SU-DHL-6 (cell line): ENCODE measurements around the gene SH3GL2.

Experiments
- CTCF ChIP-seq: fragments of 200-600 bp; sonication (generic); IDR thresholded peaks from one replicate; pipeline ENCODE4 v1.5.1; 2017; ENCODE audit warnings: antibody characterized with exemption, mild to moderate bottlenecking, low read length, moderate library complexity; ENCODE audit not compliant: insufficient read depth, poor library complexity, severe bottlenecking
- EZH2phosphoT487 ChIP-seq: fragments of 200-600 bp; sonication (generic), shearing (Covaris generic); conservative IDR thresholded peaks from 2 replicates; pipeline ENCODE4 v1.6.1; 2018; ENCODE audit warnings: mild to moderate bottlenecking, antibody characterized with exemption, low read length, moderate library complexity, mixed read lengths

DNA sequence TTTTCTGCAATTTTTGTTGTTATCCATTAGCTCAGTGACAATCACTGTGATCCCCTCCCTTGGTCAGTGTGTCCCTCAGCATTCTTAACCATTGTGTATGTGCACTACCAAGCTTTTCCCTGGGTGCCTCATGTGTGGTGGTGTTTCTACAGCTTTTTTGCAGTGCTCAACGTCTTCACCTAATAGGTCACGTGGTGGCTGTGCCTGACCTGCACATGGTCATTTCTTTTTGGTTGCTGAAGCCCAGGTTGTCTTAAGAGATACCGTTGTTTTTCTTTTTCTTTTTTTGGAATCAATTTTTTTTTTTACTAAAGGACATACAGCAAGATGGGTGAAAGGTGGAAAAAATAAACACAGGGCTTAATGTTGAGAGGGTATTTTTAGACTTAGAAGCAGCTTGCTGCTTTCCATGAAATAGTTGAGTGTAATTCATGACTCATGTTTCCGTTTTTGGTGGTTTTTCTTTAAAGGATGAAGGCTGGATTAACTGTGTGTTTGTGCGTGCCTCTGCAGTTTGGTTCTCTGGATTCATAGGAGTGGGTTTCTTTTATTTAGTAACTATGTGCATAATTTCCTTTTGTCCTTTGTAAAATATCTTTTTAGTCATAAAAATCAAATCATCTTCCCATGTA lies 22.2 kb downstream of the SH3GL2 start:
- TF ChIP-seq CTCF: no peak
- no peak for TF ChIP-seq EZH2phosphoT487
